NT2/D1 (cell line): ENCODE data around the gene DUSP15.

Source experiments
- SUZ12 ChIP-seq: IDR thresholded peaks from 2 replicates; pipeline ENCODE4 v1.6.1; 2011; ENCODE audit not compliant: insufficient read length, insufficient read depth; ENCODE audit errors: extremely low read depth
- YY1 ChIP-seq: IDR thresholded peaks from 2 replicates; pipeline ENCODE4 v1.6.1; 2011; ENCODE audit not compliant: insufficient read length, insufficient read depth

DNA sequence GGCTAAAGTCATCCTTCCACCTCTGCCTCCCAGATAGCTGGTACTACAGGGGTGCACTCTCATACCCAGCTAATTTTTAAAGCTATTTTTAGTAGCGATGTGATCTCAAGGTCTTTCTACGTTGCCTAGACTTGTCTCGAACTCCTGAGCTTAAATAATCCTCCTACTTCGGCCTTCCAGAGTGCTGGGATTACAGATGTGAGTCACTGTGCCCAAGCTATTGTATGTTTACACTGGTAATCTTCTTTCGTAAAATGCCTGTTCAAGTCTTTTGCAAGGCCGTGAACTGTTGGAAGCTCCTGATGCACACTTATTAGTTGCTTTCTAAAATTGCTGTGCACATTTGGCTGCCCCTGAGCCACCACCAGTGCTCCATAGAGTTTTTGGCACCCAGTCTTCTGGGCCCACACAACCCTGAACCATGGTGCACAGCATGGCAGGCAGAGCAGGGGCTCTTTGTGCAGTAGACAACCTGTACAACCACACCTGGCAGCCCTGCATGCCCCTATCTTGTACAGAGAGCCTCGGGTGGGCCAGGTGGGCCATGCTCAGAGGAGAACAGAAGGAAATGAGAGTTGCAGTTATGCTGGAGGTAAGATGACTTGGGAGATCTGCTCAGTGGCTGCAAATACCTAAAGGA is 48.3 kb upstream of the DUSP15 start:
- TF ChIP-seq SUZ12 (no peak), YY1 (no peak)
